Activated T-cell treated with anti-CD3 and anti-CD28 coated beads, Interleukin-2, amount 50 U/mL, for 72 hours (primary cell): ENCODE data around the gene INPP4A. TPM values are rescaled to one million over a fixed set of nuclear protein-coding genes. Genes with fewer than 3 reads are reported as not detected.

Source experiments
- ATAC-seq, 2 donors: fragments of 150-1000 bp; cut with Tn5 transposase; replicated peaks in 1 of 2; 2 replicates each; pipeline ENCODE4 v1.10.0; 2021; ENCODE audit warnings: moderate library complexity in 2 of 2, mild to moderate bottlenecking in 1 of 2
- DNase-seq, 2 donors: peaks; one replicate each; pipeline ENCODE4 v3.0.0; 2021 to 2022; ENCODE audit warnings: mixed read lengths in 1 of 2
- H3K27ac Mint-ChIP-seq: one replicate; pipeline ENCODE4 v1.8.0; 2022; ENCODE audit warnings: mild to moderate bottlenecking, moderate library complexity, mixed read lengths
- H3K27me3 Mint-ChIP-seq: one replicate; pipeline ENCODE4 v1.8.0; 2022; ENCODE audit warnings: low read depth, mixed read lengths
- H3K36me3 Mint-ChIP-seq, 2 donors: one replicate each; pipeline ENCODE4 v1.8.0; 2022; ENCODE audit warnings: mixed read lengths in 2 of 2, mild to moderate bottlenecking in 1 of 2; ENCODE audit not compliant: insufficient read depth in 2 of 2
- H3K4me1 Mint-ChIP-seq: one replicate; pipeline ENCODE4 v1.8.0; 2022; ENCODE audit warnings: low read depth, mixed read lengths
- H3K4me3 Mint-ChIP-seq, 2 donors: one replicate each; pipeline ENCODE4 v1.8.0; 2022; ENCODE audit warnings: mild to moderate bottlenecking in 2 of 2, mixed read lengths in 2 of 2, moderate library complexity in 2 of 2
- H3K9me3 Mint-ChIP-seq, 2 donors: one replicate each; pipeline ENCODE4 v1.8.0; 2022; ENCODE audit warnings: mixed read lengths in 2 of 2
- total RNA-seq, 2 donors: library from RNA; stranded (reverse); gene quantifications; one replicate each; pipeline ENCODE4 v1.2.3, GENCODE V29; 2022

The INPP4A gene
- total RNA-seq, 2 donors from 2014 or later: 51.6 to 55.1 TPM

GRCh38 chr2:98607104-98607503 lies 162.4 kb downstream of the INPP4A start:
- Mint-ChIP-seq H3K36me3 (peaks cover 8 to 15% of the 10 kb centered on the region in 2 donors), H3K4me1 (peaks cover 62% of the 10 kb centered on the region), H3K9me3 (no peaks in the 10 kb centered on the region), H3K27ac (peak overlapping the region; percentile 86), H3K4me3 (peak overlapping the region; percentile 88 to 96), H3K27me3 (no peaks in the 10 kb centered on the region)
- no peak for DNase-seq
- no peak for ATAC-seq

DNA sequence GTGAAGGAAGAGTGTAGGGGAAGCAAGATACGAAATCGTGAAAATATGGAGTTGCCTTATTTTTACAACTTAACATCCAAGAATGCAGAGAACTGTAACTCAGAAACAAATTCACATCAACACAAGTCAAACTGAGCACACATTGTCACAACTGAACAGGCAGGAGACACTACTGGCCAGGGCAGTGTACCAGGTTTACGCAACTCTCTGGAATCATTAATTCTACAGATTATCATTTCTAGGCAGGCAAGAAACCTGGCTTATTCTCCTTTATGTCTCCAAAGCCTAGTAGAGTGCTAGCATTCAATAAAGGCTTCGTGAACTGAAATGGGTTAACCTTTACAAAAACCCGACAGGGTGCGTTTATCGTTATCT lies 163.1 kb downstream of the INPP4A start:
- peak overlapping the region; percentile 86 for H3K27ac Mint-ChIP-seq
- H3K4me1 Mint-ChIP-seq: peaks cover 63% of the 10 kb centered on the region
- DNase-seq (no peak), ATAC-seq (no peak)
- H3K27me3 Mint-ChIP-seq: no peaks in the 10 kb centered on the region
- peak overlapping the region; percentile 88 to 96 for H3K4me3 Mint-ChIP-seq
- no peaks in the 10 kb centered on the region for H3K9me3 Mint-ChIP-seq
- peaks cover 8 to 15% of the 10 kb centered on the region in 2 donors for H3K36me3 Mint-ChIP-seq

DNA sequence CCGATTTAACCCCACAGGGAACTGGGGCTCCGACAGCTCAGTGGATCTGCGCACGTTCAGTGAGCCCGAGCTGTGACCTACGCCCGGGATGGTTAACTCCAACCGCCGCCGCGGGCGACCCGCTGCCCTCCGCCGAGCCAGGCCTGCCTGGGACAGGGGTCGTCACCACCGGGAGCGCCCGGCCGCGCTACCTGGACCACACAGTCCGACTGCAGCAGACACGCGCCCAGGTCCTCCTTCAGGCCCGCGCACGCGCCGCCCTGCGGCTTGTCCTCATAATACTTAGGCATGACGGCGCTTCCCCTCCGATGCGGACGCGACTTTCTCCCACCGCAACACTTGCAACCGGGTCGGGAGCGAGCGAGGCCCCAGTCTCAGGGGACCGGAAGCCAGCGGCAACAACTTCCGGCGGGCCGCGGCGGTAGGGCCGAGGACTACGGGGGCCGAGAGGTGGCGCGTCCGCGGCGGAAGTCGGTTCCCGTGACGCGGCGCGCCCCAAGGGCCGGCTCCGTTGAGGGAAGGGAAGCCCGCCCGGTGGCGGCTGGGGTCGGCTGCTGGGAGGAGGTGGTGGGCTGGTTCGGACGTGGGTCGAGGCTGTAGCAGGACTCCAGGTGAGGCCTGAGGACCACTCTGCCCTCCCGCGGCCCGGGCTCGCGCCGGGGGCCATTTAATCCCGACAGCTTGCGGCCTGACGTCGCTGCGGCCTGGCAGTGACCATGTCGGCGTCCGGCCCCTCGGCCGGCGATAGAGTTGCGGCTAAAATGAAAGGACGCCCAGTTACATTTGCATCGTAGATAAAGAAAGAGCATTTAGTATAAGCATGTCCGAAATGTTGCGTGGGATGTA lies 163.7 kb downstream of the INPP4A start, which contains the start of the genes COA5 and UNC50:
Gene COA5 (minus strand): TSS at position 397 of the 846 bp plus-strand sequence. CDS start 107 bp downstream, at position 290.
Gene UNC50 (plus strand): TSS at position 474 of the 846 bp plus-strand sequence. CDS start 1,171 bp downstream, outside the sequence.
- peak within 1 kb of the TSS; percentile 88 to 96 for H3K4me3 Mint-ChIP-seq
- peaks cover 8 to 20% of the 10 kb centered on the region in 2 donors for H3K36me3 Mint-ChIP-seq
- ATAC-seq: peak; percentile 93 to 94
- no peaks in the 10 kb centered on the region for H3K27me3 Mint-ChIP-seq
- peaks cover 66% of the 10 kb centered on the region for H3K4me1 Mint-ChIP-seq
- peak; percentile 95 for DNase-seq
- H3K27ac Mint-ChIP-seq: peak within 1 kb of the TSS; percentile 91
- H3K9me3 Mint-ChIP-seq: no peaks in the 10 kb centered on the region

- peak overlapping the region; percentile 91 for H3K27ac Mint-ChIP-seq
- H3K4me1 Mint-ChIP-seq: peaks cover 74% of the 10 kb centered on the region
- peaks cover 12 to 24% of the 10 kb centered on the region in 2 donors for H3K36me3 Mint-ChIP-seq
- no peaks in the 10 kb centered on the region for H3K9me3 Mint-ChIP-seq
- peak in 1 of 2 donors; percentile 20 for DNase-seq
- peak overlapping the region; percentile 88 to 96 for H3K4me3 Mint-ChIP-seq
- no peak for ATAC-seq
- H3K27me3 Mint-ChIP-seq: no peaks in the 10 kb centered on the region
Observed at GRCh38 chr2:98608962-98609604, 164.4 kb downstream of the INPP4A start.

DNA sequence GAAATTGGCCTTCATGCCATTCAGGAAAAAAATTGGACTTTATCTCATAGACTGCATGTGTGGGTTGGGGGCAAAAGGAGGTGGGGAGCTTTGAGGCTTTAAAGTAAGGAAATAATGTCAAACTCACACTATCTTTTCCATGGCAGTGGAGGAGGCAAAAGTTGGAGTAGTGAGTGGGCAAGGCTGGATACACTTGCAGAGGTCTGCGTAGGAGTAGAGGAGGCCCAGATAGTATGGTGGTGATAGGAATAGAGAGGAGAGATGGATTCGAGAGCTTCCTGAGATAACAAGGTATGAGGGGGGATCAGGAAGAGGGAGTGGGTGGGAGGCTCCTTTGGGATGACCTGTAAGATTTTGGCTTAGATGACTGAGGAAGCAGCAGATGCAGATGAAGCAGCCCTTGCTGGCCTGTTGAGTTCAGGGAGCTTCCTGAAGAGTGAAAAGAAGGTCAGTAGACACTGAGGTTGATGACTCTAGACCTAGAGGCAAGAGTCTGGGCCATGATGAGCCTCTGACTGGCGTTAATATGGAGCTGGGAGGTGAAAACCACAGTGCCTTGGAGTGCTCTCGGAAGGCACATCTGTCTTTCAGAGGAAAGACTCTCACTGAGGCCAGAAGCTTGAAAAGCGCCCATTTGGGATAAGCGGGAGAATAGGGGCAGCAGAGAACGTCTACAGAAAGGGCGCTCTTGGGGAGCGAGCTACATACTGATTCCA lies 169.5 kb downstream of the INPP4A start:
- peaks cover 75% of the 10 kb centered on the region for H3K4me1 Mint-ChIP-seq
- DNase-seq (no peak), ATAC-seq (peak; percentile 8 to 19)
- no peak overlapping the region for H3K4me3 Mint-ChIP-seq
- peak overlapping the region; percentile 74 for H3K27ac Mint-ChIP-seq
- peaks cover 22 to 35% of the 10 kb centered on the region in 2 donors for H3K36me3 Mint-ChIP-seq
- no peaks in the 10 kb centered on the region for H3K9me3 Mint-ChIP-seq
- H3K27me3 Mint-ChIP-seq: no peaks in the 10 kb centered on the region

GRCh38 chr2:98615481-98615880 lies 170.8 kb downstream of the INPP4A start:
- no peaks in the 10 kb centered on the region for H3K9me3 Mint-ChIP-seq
- H3K36me3 Mint-ChIP-seq: peaks cover 19 to 35% of the 10 kb centered on the region in 2 donors
- H3K27ac Mint-ChIP-seq: peak overlapping the region; percentile 25
- DNase-seq (no peak), ATAC-seq (peak in 1 of 2 donors; percentile 18)
- no peaks in the 10 kb centered on the region for H3K27me3 Mint-ChIP-seq
- H3K4me3 Mint-ChIP-seq: no peak overlapping the region
- H3K4me1 Mint-ChIP-seq: peaks cover 74% of the 10 kb centered on the region

DNA sequence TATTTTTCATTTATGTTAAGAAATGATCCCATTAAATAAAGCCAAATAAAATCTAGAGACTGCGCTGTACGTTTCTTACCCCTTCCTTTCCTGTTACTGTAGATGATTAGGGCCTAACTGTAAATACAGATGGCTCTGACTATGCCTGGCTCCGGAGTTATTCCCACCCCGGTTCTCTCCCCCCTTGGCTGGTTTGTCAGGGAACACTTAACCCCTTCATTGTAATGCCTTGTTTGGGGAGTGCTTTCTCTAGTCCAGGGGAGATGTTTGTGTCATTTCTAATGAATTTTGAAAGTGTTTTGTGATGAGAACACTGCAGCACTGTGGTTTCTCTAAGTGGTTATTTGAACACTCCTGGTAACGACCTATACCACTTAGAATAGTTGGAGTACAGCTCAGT lies 172.5 kb downstream of the INPP4A start:
- H3K27ac Mint-ChIP-seq: peak overlapping the region; percentile 86
- H3K36me3 Mint-ChIP-seq: peaks cover 19 to 32% of the 10 kb centered on the region in 2 donors
- H3K4me3 Mint-ChIP-seq: no peak overlapping the region
- H3K4me1 Mint-ChIP-seq: peaks cover 72% of the 10 kb centered on the region
- ATAC-seq (peak in 1 of 2 donors; percentile 18), DNase-seq (no peak)
- no peaks in the 10 kb centered on the region for H3K27me3 Mint-ChIP-seq
- H3K9me3 Mint-ChIP-seq: no peaks in the 10 kb centered on the region

- no peak for DNase-seq
- H3K27ac Mint-ChIP-seq: peak overlapping the region; percentile 48
- ATAC-seq: peak in 1 of 2 donors; percentile 33
- H3K9me3 Mint-ChIP-seq: no peaks in the 10 kb centered on the region
- H3K4me1 Mint-ChIP-seq: peaks cover 46% of the 10 kb centered on the region
- H3K36me3 Mint-ChIP-seq: peaks cover 5% of the 10 kb centered on the region in 2 donors
- no peaks in the 10 kb centered on the region for H3K27me3 Mint-ChIP-seq
- no peak overlapping the region for H3K4me3 Mint-ChIP-seq
Observed at GRCh38 chr2:98623657-98624056, 179.0 kb downstream of the INPP4A start.

DNA sequence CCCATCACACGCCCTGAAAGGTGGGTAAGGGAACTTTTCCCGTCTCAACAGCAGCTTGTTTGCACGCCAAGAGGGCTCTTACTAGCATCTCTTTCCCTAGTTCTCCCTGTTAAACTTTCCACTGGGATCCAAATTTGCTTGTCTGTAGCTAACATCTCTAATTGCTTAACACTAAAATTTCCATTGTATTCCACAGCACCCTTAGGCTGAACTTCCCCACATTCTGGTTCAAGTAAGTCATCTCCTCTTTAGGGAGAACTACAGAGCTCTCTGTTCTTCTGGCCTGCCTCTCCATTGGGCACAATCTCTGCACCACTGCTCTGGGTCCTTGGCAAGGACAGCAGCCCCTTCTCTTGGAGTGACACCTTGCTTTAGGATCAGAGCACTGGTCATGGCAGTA lies 187.7 kb downstream of the INPP4A start:
- H3K36me3 Mint-ChIP-seq: peaks cover 6 to 34% of the 10 kb centered on the region in 2 donors
- ATAC-seq (no peak), DNase-seq (no peak)
- H3K27ac Mint-ChIP-seq: no peak overlapping the region
- H3K27me3 Mint-ChIP-seq: no peaks in the 10 kb centered on the region
- H3K9me3 Mint-ChIP-seq: no peaks in the 10 kb centered on the region
- peaks cover 42% of the 10 kb centered on the region for H3K4me1 Mint-ChIP-seq
- H3K4me3 Mint-ChIP-seq: no peak overlapping the region

- DNase-seq (peak; percentile 55 to 60), ATAC-seq (peak; percentile 45 to 59)
- peak overlapping the region; percentile 33 to 71 for H3K4me3 Mint-ChIP-seq
- H3K9me3 Mint-ChIP-seq: no peaks in the 10 kb centered on the region
- peaks cover 49% of the 10 kb centered on the region for H3K4me1 Mint-ChIP-seq
- H3K36me3 Mint-ChIP-seq: peaks cover 4 to 35% of the 10 kb centered on the region in 2 donors
- no peaks in the 10 kb centered on the region for H3K27me3 Mint-ChIP-seq
- peak overlapping the region; percentile 53 for H3K27ac Mint-ChIP-seq
Observed at GRCh38 chr2:98634406-98635092, 189.9 kb downstream of the INPP4A start.

DNA sequence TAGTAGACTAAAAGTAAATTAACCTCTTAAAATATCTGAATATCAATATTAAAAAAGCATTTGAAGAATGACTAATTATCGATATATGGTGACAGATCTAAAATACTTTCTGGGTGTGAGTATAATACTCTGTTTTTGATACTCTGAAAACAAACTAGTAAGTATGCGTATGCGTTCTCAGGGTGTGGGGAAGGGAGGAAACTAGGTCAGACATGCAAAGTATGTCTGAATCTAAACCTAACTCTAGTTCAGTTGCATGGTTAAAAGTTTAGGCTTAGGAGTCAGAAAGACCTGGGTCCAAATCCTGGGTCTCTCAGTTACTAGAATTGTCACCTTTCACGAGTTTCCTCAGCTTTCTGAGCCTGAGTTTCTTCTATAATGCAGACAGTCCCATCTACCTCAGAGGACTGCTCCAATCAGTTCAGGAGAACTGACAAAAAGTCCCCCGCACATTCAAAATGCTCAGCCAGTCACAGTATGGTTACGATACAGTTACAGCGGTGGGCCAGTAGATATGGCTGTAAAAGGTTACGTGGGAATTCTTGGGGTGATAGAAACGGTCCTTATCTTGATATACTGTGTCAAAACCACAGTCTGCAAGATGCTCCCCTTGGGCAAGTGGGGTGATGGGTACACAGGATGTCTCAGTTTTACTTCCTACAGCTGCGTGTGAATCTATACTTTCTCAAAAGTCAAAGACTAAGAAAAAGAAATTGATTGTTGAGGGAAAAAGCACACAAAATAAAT lies 192.9 kb downstream of the INPP4A start:
- ATAC-seq: peak; percentile 88 to 89
- DNase-seq: peak; percentile 57 to 64
- Mint-ChIP-seq H3K27ac (peak overlapping the region; percentile 93), H3K36me3 (peaks cover 7 to 44% of the 10 kb centered on the region in 2 donors), H3K4me1 (peaks cover 50% of the 10 kb centered on the region), H3K9me3 (no peaks in the 10 kb centered on the region), H3K27me3 (no peaks in the 10 kb centered on the region), H3K4me3 (peak overlapping the region; percentile 55)
